Central memory CD8-positive, alpha-beta T cell (primary cell): ENCODE results near the gene MEGF8.
A peak's percentile ranks its signal among the peaks of the same experiment; 100 is the strongest.

Source experiments
- ATAC-seq: fragments of 150-1000 bp; cut with Tn5 transposase; replicated peaks from 2 replicates; pipeline ENCODE4 v1.10.0; 2022; ENCODE audit warnings: mild to moderate bottlenecking, moderate FRiP score, moderate number of reproducible peaks; ENCODE audit not compliant: poor library complexity, severe bottlenecking; ENCODE audit errors: extremely low read depth
- DNase-seq, 2 donors: peaks; one replicate each; pipeline ENCODE4 v3.0.0; 2021; ENCODE audit warnings: low spot score in 2 of 2
- H3K27ac Mint-ChIP-seq: one replicate; pipeline ENCODE4 v1.8.0; 2022; ENCODE audit warnings: low read depth, mild to moderate bottlenecking, moderate library complexity, mixed read lengths
- H3K27me3 Mint-ChIP-seq: one replicate; pipeline ENCODE4 v1.8.0; 2022; ENCODE audit warnings: mixed read lengths
- H3K36me3 Mint-ChIP-seq: one replicate; pipeline ENCODE4 v1.8.0; 2022; ENCODE audit warnings: mild to moderate bottlenecking, moderate library complexity, mixed read lengths; ENCODE audit not compliant: insufficient read depth
- H3K4me1 Mint-ChIP-seq: one replicate; pipeline ENCODE4 v1.8.0; 2022; ENCODE audit warnings: mixed read lengths
- H3K4me3 Mint-ChIP-seq: one replicate; pipeline ENCODE4 v1.8.0; 2022; ENCODE audit warnings: mild to moderate bottlenecking, moderate library complexity, mixed read lengths
- H3K9me3 Mint-ChIP-seq: one replicate; pipeline ENCODE4 v1.8.0; 2022; ENCODE audit warnings: mixed read lengths

The MEGF8 gene

DNA sequence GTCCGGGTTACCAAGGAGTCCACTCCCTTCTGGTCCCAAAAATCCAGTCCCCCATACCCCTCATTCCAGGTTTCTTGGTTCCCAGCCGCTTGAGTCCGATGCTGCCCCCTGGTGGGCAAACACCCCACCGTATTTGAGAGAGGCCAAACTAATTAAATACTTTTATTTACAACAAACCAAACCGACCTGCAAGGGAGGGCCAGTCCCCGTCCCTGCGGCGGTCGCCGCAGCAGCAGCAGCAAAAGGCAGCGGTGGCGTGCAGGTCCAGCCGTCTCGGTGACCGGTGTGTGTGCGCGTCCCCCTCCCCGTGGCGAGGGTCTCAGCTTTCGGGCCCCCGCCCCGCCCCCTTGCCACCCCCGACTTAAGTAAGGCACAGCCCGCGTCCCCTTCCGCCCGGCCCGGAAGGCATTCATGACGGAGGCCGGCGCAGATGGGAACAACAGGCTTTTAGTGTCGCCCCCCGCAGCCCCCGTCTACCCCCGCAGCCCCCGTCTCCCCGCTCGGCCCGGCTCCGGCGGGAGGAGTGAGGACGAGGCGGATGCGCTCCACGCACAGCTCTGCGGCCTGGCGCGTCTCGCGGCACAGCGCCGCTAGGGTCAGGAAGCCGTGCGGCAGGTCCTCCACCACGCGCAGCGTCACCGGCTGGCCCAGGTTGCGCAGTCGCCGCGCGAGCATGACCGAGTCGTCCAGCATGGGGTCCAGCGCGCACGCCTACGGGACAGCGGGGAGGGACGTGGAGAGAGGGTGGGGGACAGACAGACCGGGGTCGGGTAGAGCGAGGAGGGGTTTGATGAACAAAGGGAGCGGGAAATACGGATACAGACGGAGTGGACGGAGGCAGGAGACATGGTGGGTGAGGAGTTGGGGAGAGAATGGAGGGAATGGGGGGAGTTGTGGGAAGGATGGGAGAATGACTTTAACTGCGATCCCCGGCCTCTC lies 76.2 kb downstream of the MEGF8 start:
- Mint-ChIP-seq H3K4me1 (peaks cover 62% of the 10 kb centered on the region), H3K27ac (peak overlapping the region; percentile 64), H3K9me3 (no peaks in the 10 kb centered on the region), H3K36me3 (peaks cover 7% of the 10 kb centered on the region), H3K27me3 (no peaks in the 10 kb centered on the region), H3K4me3 (peak overlapping the region; percentile 84)
- ATAC-seq (peak; percentile 83), DNase-seq (peak; percentile 60 to 68)

DNA sequence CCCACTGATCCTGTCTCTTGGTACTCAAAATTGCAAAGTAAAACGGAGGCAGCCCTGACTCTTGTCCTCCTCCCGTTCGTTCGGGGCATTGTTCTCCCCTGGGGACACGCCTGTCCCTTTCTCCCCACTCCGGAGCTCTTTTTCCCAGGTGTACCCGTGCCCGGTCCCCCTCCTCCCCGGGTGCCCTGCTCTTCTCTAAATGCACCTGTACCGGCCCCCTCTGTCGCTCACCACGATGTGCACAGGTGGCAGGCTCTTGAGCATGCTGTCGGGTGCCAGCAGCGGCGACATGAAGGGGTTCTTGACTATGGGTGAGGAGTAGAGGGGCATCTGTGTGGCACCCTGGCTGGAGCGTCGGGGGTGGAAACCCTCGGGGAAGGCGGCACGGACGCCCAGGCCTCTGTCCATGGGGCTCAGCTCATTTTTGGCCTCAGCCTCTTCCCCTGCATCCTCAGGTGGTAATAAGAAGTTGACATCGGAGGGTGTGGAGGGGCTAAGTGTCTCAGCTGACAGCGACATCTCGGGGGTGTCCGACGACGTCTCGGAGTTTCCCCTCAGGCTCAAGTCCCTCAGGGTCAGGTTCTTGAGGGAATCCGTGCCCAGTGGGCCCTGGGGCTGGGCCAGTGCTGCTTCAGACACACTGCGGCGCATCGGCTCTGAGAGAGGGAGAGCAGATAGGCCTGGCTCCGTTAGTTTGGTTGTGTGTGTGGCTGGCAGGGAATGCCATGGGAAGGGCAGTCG lies 77.1 kb downstream of the MEGF8 start:
- Mint-ChIP-seq H3K27ac (peak overlapping the region; percentile 64), H3K9me3 (no peaks in the 10 kb centered on the region), H3K36me3 (peaks cover 3% of the 10 kb centered on the region), H3K27me3 (no peaks in the 10 kb centered on the region), H3K4me3 (peak overlapping the region; percentile 84), H3K4me1 (peaks cover 55% of the 10 kb centered on the region)
- DNase-seq (no peak), ATAC-seq (no peak)

DNA sequence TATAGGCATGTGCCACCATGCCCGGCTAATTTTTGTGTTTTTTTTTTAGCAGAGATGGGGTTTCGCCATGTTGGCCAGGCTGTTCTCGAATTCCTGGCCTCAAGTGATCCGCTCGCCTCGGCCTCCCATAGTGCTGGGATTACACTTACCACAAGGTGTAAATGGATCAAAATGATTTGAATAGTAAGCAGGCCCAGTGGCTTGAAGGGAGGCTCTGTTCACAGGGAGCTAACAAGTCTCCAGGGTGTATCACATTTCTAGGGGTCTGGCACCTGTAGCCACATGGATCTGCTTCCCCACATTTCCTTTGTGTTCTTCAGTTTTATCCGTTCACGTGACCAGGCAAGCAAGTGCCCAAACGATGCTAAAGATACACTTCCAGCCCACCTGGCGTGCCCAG lies 78.2 kb downstream of the MEGF8 start:
- no peak for ATAC-seq

DNA sequence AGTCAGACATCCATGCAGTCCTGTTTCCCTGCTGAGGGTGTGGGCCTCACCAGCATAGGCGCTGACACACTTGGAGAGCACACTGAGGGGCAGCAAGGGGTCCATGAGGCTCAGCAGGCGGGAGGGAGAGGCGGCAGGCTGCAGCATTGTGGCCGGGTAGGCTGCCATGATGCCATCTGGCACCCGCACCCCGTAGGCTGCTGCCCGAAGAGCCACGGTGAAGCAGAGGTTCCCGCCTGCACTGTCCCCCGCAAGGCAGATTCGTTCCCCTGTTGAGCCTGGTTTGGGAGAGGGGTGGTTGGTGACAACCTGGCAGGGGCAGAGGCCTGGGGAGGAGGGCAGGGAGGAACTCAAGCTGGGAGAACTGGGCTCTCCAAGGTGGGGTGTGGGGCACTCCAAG lies 80.7 kb downstream of the MEGF8 start:
- ATAC-seq = no peak
- peaks cover 27% of the 10 kb centered on the region for H3K4me1 Mint-ChIP-seq
- no peak overlapping the region for H3K4me3 Mint-ChIP-seq
- no peaks in the 10 kb centered on the region for H3K27me3 Mint-ChIP-seq
- no peak for DNase-seq
- no peak overlapping the region for H3K27ac Mint-ChIP-seq
- H3K36me3 Mint-ChIP-seq = peaks cover 3% of the 10 kb centered on the region
- H3K9me3 Mint-ChIP-seq = no peaks in the 10 kb centered on the region

More for the DNA sequence above, 78.2 kb downstream of the MEGF8 start:
- Mint-ChIP-seq H3K4me1 (peaks cover 49% of the 10 kb centered on the region), H3K27ac (no peak overlapping the region), H3K4me3 (no peak overlapping the region), H3K9me3 (no peaks in the 10 kb centered on the region), H3K36me3 (peaks cover 3% of the 10 kb centered on the region), H3K27me3 (no peaks in the 10 kb centered on the region)
- no peak for DNase-seq

DNA sequence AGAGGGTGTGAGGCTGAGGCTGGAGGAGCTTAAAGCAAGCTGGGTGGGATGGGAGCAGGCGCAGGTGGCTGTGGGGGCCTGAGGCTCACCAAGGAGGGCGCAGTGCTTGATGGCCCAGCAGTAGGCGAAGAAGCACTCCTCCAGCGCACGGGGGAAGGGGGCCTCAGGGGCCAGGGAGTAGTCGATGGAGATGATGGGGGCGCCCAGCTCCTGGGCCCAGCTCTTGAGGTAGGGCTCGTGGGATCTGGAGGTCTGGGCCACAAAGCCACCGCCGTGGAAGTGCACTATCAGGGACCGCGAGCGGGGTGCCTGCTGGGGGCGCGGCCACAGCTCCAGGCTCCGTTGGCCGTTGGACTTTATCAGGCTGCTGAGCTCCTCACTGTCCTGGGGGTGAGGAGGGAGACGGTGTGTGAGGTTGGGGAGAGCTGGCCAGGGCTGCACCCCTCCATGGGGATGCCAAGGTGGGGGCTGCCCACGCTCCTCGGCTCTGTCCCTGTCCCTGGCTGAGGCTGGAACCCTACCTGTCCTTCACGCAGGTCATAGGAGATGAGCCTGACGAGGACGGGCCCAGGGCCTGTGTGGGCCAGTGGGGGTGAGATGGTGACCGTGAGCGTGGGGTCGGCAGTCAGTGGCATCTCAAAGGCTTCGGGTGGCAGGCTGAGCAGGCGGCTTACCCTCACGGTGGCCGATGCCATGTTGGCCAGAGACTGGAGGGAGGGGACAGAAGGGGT lies 81.8 kb downstream of the MEGF8 start:
- Mint-ChIP-seq H3K27me3 (no peaks in the 10 kb centered on the region), H3K4me1 (peaks cover 26% of the 10 kb centered on the region), H3K4me3 (no peak overlapping the region), H3K27ac (no peak overlapping the region), H3K9me3 (no peaks in the 10 kb centered on the region), H3K36me3 (peaks cover 3% of the 10 kb centered on the region)
- DNase-seq = no peak
- no peak for ATAC-seq

DNA sequence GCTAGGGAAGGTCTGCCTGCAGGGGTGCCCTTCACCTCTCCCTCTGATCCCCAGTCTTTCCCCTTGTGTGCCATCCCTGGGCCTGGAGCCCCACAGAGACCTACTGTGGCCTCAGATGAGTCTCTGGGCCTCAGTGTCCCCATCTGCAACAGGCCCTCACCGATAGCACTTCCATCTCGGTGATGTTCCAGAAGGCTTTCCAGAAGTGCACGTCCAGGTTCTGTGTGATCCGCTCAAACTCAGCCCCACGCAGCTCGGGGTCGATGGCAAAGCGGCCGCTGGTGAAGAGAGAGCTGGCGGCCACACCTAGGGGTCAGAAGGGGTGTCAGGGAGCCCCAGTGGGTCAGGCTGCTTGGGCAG lies 82.4 kb downstream of the MEGF8 start:
- H3K36me3 Mint-ChIP-seq = peaks cover 3% of the 10 kb centered on the region
- no peak for DNase-seq
- no peak overlapping the region for H3K4me3 Mint-ChIP-seq
- ATAC-seq = no peak
- peak overlapping the region; percentile 48 for H3K27ac Mint-ChIP-seq
- no peaks in the 10 kb centered on the region for H3K9me3 Mint-ChIP-seq
- no peaks in the 10 kb centered on the region for H3K27me3 Mint-ChIP-seq
- peaks cover 22% of the 10 kb centered on the region for H3K4me1 Mint-ChIP-seq

DNA sequence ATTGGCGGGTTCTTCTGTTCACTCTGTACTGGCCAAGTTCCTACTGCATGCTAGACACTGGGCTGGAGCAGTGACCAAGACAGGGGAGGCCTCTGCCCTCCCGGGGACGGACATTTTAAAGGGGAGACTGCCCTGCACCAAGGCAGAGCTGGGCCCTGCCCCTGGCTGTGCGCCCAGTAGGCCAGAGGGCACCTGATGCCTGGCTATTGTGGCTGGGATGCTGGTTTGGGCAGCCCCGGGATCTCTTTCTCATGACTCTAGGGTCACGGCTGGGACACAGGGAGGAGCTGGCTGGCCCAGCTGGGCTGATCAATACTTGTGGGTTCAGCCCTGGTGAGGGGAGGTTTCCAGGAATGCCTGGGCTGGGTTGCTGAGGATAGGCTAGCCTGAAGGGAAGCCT lies 84.0 kb downstream of the MEGF8 start:
- Mint-ChIP-seq H3K4me3 (no peak overlapping the region), H3K4me1 (peaks cover 18% of the 10 kb centered on the region), H3K36me3 (peaks cover 11% of the 10 kb centered on the region), H3K27ac (peak overlapping the region; percentile 48), H3K9me3 (no peaks in the 10 kb centered on the region), H3K27me3 (no peaks in the 10 kb centered on the region)
- ATAC-seq (no peak), DNase-seq (no peak)

DNA sequence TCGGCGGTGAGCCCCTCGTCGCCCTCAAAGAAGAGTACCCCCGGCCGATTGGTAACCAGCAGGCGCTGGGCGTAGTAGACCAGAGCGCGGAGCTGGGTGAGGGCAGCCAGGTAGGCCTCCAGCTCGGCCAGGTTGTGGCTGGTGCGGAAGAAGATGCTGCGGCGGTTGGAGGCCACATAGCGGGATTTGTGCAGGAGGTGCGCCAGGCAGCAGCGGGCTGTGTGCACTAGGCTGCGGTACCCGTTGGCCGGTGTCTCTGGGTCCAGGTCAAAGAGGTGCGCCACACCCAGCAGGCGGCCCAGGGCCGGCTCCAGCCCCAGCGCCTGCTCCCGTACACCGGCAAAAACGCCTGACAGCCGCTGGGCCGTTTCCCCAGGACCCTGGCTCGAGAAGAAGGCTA lies 84.9 kb downstream of the MEGF8 start:
- Mint-ChIP-seq H3K9me3 (no peaks in the 10 kb centered on the region), H3K27ac (no peak overlapping the region), H3K4me1 (peaks cover 18% of the 10 kb centered on the region), H3K27me3 (no peaks in the 10 kb centered on the region), H3K4me3 (no peak overlapping the region), H3K36me3 (peaks cover 15% of the 10 kb centered on the region)
- no peak for DNase-seq
- ATAC-seq = no peak

DNA sequence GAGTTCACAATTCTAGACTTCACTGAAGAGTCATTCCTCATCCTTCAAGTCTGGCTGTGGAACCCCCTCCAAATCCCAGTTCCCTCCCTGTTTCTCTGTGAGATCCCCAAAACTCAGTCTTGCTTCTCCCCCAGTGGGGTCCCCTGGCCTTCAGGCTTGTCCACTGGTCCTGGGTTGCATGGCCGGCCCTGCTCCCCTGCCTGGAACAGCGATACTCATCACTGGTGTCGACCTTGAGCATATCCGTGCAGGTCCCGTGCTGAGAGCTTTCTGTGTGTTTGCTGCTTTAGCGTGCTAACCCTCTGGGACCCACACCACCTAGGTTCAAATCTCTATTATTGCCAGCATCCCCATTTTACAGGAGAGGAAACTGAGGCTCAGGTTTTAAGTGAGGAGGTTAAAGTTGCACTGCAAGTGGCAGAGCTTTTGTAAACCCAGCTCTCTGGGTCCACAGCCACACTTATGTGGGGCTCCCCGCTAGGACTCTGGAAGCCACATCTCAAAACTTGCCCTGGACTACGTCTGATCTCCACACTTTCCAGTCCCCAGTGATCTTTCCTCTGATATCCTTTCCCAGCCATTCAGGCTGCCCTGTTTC lies 86.2 kb downstream of the MEGF8 start:
- no peaks in the 10 kb centered on the region for H3K9me3 Mint-ChIP-seq
- peaks cover 13% of the 10 kb centered on the region for H3K36me3 Mint-ChIP-seq
- DNase-seq (no peak), ATAC-seq (no peak)
- H3K4me1 Mint-ChIP-seq = peaks cover 14% of the 10 kb centered on the region
- H3K27me3 Mint-ChIP-seq = no peaks in the 10 kb centered on the region
- H3K4me3 Mint-ChIP-seq = no peak overlapping the region
- H3K27ac Mint-ChIP-seq = peak overlapping the region; percentile 65

DNA sequence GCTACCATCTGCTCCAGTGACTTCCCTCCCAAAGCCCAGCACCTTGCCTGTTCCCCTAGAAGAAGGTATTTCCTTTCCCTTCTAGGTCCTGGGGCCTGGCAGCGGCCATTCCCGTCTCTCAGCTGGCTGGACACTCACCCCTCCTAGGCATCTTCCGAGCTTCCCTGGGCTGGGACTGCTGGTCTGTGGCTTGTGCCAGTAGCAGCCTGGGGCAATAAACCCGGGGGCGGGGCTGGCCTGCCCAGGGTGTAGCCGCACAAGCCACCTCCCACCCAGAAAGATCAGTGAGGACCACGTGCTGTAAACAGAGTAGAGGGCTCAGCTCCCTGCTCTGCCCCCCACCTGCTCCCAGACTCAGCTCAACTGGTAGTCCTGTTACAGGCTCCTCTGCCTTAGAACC lies 86.8 kb downstream of the MEGF8 start:
- ATAC-seq = no peak
- peaks cover 13% of the 10 kb centered on the region for H3K4me1 Mint-ChIP-seq
- no peaks in the 10 kb centered on the region for H3K9me3 Mint-ChIP-seq
- H3K4me3 Mint-ChIP-seq = no peak overlapping the region
- DNase-seq = no peak
- peaks cover 13% of the 10 kb centered on the region for H3K36me3 Mint-ChIP-seq
- peak overlapping the region; percentile 65 for H3K27ac Mint-ChIP-seq
- H3K27me3 Mint-ChIP-seq = no peaks in the 10 kb centered on the region

DNA sequence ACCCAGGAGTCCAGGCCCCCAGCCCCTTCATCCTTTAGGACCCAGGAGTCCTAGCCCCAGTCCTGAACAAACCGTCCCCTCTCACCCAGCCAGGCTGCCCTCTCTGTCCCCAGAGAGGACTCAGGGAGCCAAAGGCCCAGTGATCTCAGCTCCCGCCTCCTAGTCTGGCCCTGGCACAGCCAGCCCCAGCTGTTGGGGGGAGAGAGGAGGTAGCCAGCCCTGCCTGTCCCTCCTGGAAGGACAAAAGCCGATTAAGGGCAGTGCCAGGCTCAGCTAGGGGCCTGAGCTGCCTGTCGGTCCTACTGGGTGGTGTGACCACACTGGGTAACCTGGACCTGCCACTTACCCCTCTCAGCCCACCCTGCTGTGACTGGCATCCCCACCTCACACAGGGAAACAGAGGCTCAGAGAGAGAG lies 87.2 kb downstream of the MEGF8 start:
- ATAC-seq (no peak), DNase-seq (no peak)
- no peaks in the 10 kb centered on the region for H3K9me3 Mint-ChIP-seq
- no peak overlapping the region for H3K4me3 Mint-ChIP-seq
- no peak overlapping the region for H3K27ac Mint-ChIP-seq
- H3K36me3 Mint-ChIP-seq = peaks cover 13% of the 10 kb centered on the region
- H3K27me3 Mint-ChIP-seq = no peaks in the 10 kb centered on the region
- peaks cover 13% of the 10 kb centered on the region for H3K4me1 Mint-ChIP-seq

DNA sequence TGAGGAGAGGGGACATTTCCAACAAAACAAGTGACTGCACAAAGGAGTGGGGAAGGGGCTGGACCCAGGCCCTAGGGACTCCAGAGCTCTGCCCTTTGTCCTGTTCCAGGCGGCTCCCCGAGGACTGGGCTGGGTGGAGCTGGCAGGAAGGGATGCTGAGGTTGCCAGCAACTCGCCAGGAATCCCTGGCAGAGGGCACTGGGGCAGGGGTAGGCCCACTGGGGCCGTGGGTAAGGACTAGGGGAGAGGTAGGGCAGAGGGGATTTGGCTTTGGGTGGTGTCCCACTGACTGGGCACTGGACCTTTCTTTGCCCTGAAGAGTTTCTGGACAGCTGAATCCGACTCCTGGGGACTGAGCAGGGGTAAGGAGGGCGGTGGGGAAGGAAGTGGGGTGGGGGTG lies 93.9 kb downstream of the MEGF8 start:
- no peaks in the 10 kb centered on the region for H3K9me3 Mint-ChIP-seq
- H3K27ac Mint-ChIP-seq = no peak overlapping the region
- DNase-seq = no peak
- no peak for ATAC-seq
- H3K4me3 Mint-ChIP-seq = no peak overlapping the region
- peaks cover 42% of the 10 kb centered on the region for H3K4me1 Mint-ChIP-seq
- peaks cover 10% of the 10 kb centered on the region for H3K36me3 Mint-ChIP-seq
- H3K27me3 Mint-ChIP-seq = no peaks in the 10 kb centered on the region
